Neural progenitor cell (in vitro differentiated cells): ENCODE results near the gene DYSF. TPM values are rescaled to one million over a fixed set of nuclear protein-coding genes. Genes with fewer than 3 reads are reported as not detected.

Experiments
- DNase-seq: peaks from one replicate; pipeline ENCODE4 v3.0.0-alpha.2; 2016; ENCODE audit warnings: low spot score
- H2AFZ ChIP-seq: fragments of 200-600 bp; sonication (generic); replicated peaks from 2 replicates; pipeline ENCODE4 v1.6.1; 2016; ENCODE audit warnings: antibody characterized with exemption
- H3F3A ChIP-seq: fragments of 200-600 bp; sonication (generic); 2 replicates; pipeline ENCODE4 v1.6.1; 2016; ENCODE audit warnings: antibody characterized with exemption, low read depth
- H3K27ac ChIP-seq: fragments of 200-600 bp; sonication (generic); 2 replicates; pipeline ENCODE4 v1.5.1; 2016; ENCODE audit warnings: mild to moderate bottlenecking
- H3K27me3 ChIP-seq: fragments of 200-600 bp; sonication (generic); 2 replicates; pipeline ENCODE4 v1.6.1; 2016; ENCODE audit warnings: mild to moderate bottlenecking, moderate library complexity
- H3K36me3 ChIP-seq: fragments of 200-600 bp; sonication (generic); 2 replicates; pipeline ENCODE4 v1.5.1; 2016
- H3K4me1 ChIP-seq: fragments of 200-600 bp; sonication (generic); 2 replicates; pipeline ENCODE4 v1.6.1; 2016; ENCODE audit warnings: mixed run types
- H3K4me2 ChIP-seq: fragments of 200-600 bp; sonication (generic); 2 replicates; pipeline ENCODE4 v1.6.1; 2016
- H3K4me3 ChIP-seq: fragments of 200-600 bp; sonication (generic); 2 replicates; pipeline ENCODE4 v1.5.1; 2016
- H3K79me2 ChIP-seq: fragments of 200-600 bp; sonication (generic); 2 replicates; pipeline ENCODE4 v1.6.1; 2016; ENCODE audit warnings: low read depth
- H3K9ac ChIP-seq: fragments of 200-600 bp; sonication (generic); 2 replicates; pipeline ENCODE4 v1.6.1; 2016
- H3K9me3 ChIP-seq: fragments of 200-600 bp; sonication (generic); 2 replicates; pipeline ENCODE4 v1.5.1; 2016; ENCODE audit warnings: low read depth
- H4K20me1 ChIP-seq: fragments of 200-600 bp; sonication (generic); 2 replicates; pipeline ENCODE4 v1.6.1; 2016; ENCODE audit warnings: low read depth
- H3K27ac Mint-ChIP-seq: 3 replicates; pipeline ENCODE4 v1.8.0; 2021; ENCODE audit warnings: mixed read lengths
- H3K27me3 Mint-ChIP-seq: 2 replicates; pipeline ENCODE4 v1.8.0; 2022; ENCODE audit warnings: low read depth, mild to moderate bottlenecking, inconsistent platforms, moderate library complexity, mixed read lengths; ENCODE audit not compliant: insufficient read depth
- H3K36me3 Mint-ChIP-seq: 3 replicates; pipeline ENCODE4 v1.8.0; 2021; ENCODE audit warnings: mixed read lengths
- H3K4me1 Mint-ChIP-seq: 3 replicates; pipeline ENCODE4 v1.8.0; 2021; ENCODE audit warnings: mixed read lengths
- H3K4me3 Mint-ChIP-seq: 3 replicates; pipeline ENCODE4 v1.8.0; 2021; ENCODE audit warnings: mild to moderate bottlenecking, moderate library complexity, mixed read lengths
- H3K9me3 Mint-ChIP-seq: 3 replicates; pipeline ENCODE4 v1.8.0; 2020; ENCODE audit warnings: mixed read lengths
- EZH2 ChIP-seq: fragments of 200-600 bp; sonication (generic); IDR thresholded peaks from 2 replicates; pipeline ENCODE4 v1.6.1; 2017; ENCODE audit warnings: antibody characterized with exemption, mild to moderate bottlenecking, moderate library complexity
- EZH2phosphoT487 ChIP-seq: fragments of 200-600 bp; sonication (generic); IDR thresholded peaks from 2 replicates; pipeline ENCODE4 v1.6.1; 2017; ENCODE audit warnings: antibody characterized with exemption
- total RNA-seq: library from RNA; depleted of rRNA; stranded (reverse); fragments of >200 nt; gene quantifications from 2 replicates; pipeline ENCODE4 v1.2.3, GENCODE V29; 2015; ENCODE audit warnings: low replicate concordance
- TF ChIP-seq, protein P1 (sequence below): fragments of 200-600 bp; sonication (generic); IDR thresholded peaks from 2 replicates; pipeline ENCODE4 v1.5.1; 2017; ENCODE audit warnings: antibody characterized with exemption, mild to moderate bottlenecking

DYSF gene
- total RNA-seq, 1 donor from 2014 or later = 0.39 TPM

DNA sequence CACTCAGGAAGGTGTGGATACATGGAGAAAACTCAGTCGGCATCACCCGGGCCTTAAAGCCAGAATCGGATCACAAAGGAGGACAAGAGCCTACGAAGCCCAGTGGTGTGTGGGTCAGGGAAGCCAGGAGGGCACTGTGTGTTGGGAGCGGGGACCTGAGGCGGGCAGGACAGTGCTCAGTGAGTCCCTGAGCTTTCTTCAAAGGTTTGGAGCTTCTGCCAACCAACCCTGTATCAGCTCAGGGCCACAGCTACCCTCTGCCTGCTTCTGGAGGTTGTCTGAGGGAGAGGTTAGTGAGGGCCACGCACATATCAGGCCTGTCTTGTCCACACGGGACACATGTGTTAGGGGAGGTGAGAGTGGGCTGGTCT is 52.4 kb downstream of the DYSF start:
- Histone ChIP-seq H3K36me3 (no peaks in the 10 kb centered on the region), H3K9ac (no peak overlapping the region), H3K27ac (no peak overlapping the region), H2AFZ (no peak overlapping the region), H3K4me2 (no peak overlapping the region), H3K4me3 (no peak overlapping the region), H3F3A (no peaks in the 10 kb centered on the region), H4K20me1 (no peaks in the 10 kb centered on the region), H3K4me1 (no peaks in the 10 kb centered on the region), H3K27me3 (no peaks in the 10 kb centered on the region), H3K9me3 (no peaks in the 10 kb centered on the region), H3K79me2 (no peaks in the 10 kb centered on the region)
- no peak for DNase-seq
- Mint-ChIP-seq H3K36me3 (no peaks in the 10 kb centered on the region), H3K27me3 (peaks cover 2% of the 10 kb centered on the region), H3K4me1 (no peaks in the 10 kb centered on the region), H3K9me3 (no peaks in the 10 kb centered on the region), H3K27ac (peak overlapping the region; percentile 65), H3K4me3 (no peak overlapping the region)
- TF ChIP-seq, protein P1, sequence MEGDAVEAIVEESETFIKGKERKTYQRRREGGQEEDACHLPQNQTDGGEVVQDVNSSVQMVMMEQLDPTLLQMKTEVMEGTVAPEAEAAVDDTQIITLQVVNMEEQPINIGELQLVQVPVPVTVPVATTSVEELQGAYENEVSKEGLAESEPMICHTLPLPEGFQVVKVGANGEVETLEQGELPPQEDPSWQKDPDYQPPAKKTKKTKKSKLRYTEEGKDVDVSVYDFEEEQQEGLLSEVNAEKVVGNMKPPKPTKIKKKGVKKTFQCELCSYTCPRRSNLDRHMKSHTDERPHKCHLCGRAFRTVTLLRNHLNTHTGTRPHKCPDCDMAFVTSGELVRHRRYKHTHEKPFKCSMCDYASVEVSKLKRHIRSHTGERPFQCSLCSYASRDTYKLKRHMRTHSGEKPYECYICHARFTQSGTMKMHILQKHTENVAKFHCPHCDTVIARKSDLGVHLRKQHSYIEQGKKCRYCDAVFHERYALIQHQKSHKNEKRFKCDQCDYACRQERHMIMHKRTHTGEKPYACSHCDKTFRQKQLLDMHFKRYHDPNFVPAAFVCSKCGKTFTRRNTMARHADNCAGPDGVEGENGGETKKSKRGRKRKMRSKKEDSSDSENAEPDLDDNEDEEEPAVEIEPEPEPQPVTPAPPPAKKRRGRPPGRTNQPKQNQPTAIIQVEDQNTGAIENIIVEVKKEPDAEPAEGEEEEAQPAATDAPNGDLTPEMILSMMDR = no peak
- TF ChIP-seq EZH2 (no peak), EZH2phosphoT487 (no peak)

DNA sequence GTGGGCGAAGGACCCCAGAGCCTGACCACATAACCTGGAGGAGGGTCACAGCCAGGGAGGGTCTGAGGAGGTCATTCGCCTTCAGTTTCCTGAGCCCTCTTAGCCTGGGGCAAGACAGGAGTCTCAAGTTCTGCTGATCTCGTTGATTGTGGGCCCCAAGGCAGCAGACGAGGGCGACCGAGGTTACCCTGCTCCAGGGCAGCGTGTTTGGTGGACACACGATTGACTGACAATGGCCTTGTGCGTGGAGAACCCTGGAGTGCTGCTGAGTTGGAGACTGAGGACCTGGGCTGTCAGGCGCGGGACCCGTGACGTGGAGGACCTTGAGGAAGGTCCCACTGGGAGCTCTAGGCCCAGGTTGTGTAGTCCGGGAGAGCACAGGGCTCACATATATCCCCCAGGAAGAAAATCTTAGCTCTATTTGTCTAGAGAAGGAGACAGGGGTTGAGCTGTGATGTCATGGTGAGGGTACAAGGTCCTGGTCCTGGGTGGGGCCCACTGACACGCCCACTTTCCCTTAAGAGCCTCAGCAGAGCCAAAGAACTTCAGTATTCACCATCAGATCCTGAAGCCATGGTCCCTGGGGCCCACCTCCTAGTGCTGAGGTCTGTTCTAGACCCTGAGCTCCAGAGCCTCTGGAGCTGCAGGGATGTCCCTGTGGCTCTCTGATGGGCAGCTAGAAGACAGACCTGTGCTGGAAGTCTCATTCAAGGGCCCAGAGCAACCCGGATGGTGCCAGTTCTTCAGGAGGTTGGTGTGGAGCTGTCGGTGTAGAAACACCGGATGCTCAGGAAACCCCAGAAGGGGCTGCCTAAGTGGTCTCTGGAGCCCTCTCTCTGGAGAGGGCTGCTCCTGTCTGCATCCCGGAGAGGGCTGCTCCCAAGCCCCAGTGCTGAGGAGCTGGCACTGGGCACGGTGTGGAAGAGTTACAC is 53.1 kb downstream of the DYSF start:
- Mint-ChIP-seq H3K4me1 (no peaks in the 10 kb centered on the region), H3K27me3 (peaks cover 2% of the 10 kb centered on the region), H3K27ac (peak overlapping the region; percentile 65), H3K4me3 (no peak overlapping the region), H3K36me3 (no peaks in the 10 kb centered on the region), H3K9me3 (no peaks in the 10 kb centered on the region)
- Histone ChIP-seq H3K27me3 (no peaks in the 10 kb centered on the region), H3F3A (no peaks in the 10 kb centered on the region), H3K36me3 (no peaks in the 10 kb centered on the region), H3K4me3 (no peak overlapping the region), H3K4me2 (no peak overlapping the region), H3K27ac (no peak overlapping the region), H2AFZ (no peak overlapping the region), H3K4me1 (no peaks in the 10 kb centered on the region), H4K20me1 (no peaks in the 10 kb centered on the region), H3K9me3 (no peaks in the 10 kb centered on the region), H3K79me2 (no peaks in the 10 kb centered on the region), H3K9ac (no peak overlapping the region)
- no peak for TF ChIP-seq EZH2
- TF ChIP-seq, protein P1 = no peak
- no peak for TF ChIP-seq EZH2phosphoT487
- DNase-seq = no peak

DNA sequence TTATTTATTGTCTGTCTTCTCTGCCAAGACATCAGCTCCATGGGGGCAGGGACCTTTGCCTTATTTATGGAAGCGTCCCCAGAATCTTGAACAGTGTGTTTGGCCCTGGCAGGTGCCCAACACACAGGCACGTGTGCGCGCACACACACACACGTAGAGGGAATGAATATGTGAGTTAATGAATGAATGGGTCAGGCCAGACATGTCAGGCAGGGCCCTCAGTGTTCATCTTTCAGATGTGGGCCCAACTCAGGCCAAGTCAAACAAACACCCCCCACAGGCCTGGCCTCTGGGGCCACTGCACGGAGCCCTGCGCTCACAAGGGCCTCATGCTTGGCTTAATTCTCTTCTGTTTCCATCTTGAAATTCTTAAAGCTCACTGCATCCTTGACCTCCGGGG is 54.1 kb downstream of the DYSF start:
- Mint-ChIP-seq H3K27me3 (peaks cover 4% of the 10 kb centered on the region), H3K27ac (no peak overlapping the region), H3K4me1 (no peaks in the 10 kb centered on the region), H3K9me3 (no peaks in the 10 kb centered on the region), H3K36me3 (no peaks in the 10 kb centered on the region), H3K4me3 (no peak overlapping the region)
- H3K9me3 ChIP-seq = no peaks in the 10 kb centered on the region
- no peak overlapping the region for H3K9ac ChIP-seq
- H3K36me3 ChIP-seq = no peaks in the 10 kb centered on the region
- H3K27ac ChIP-seq = no peak overlapping the region
- H3K27me3 ChIP-seq = no peaks in the 10 kb centered on the region
- H4K20me1 ChIP-seq = no peaks in the 10 kb centered on the region
- no peak for DNase-seq
- no peak for TF ChIP-seq EZH2phosphoT487
- TF ChIP-seq EZH2 = no peak
- TF ChIP-seq, protein P1 = no peak
- H3K4me1 ChIP-seq = no peaks in the 10 kb centered on the region
- no peak overlapping the region for H3K4me3 ChIP-seq
- H3K79me2 ChIP-seq = no peaks in the 10 kb centered on the region
- H3F3A ChIP-seq = no peaks in the 10 kb centered on the region
- no peak overlapping the region for H2AFZ ChIP-seq
- H3K4me2 ChIP-seq = no peak overlapping the region
